Measurements from ENCODE around the gene SMURF1. TPM values are rescaled to one million over a fixed set of nuclear protein-coding genes. Genes with fewer than 3 reads are reported as not detected.

Gene SMURF1
- total RNA-seq, 2 donors from 2014 or later = 16.9 to 31.3 TPM

GRCh38 chr7:99029466-99030435 is 114.2 kb downstream of the SMURF1 start:
- no peak for TF ChIP-seq CTCF (IDR thresholded peaks at IDR 0.05)
- no peak for TF ChIP-seq POLR2A (IDR thresholded peaks at IDR 0.05)
- 75 to 89% methylated on average over 9 of the region's 9 CpGs for WGBS, 2 donors

GRCh38 chr7:99028261-99028973 is 115.5 kb downstream of the SMURF1 start:
- H3K9me3 ChIP-seq = peaks cover 0 to 6% (median 0%) of the 10 kb centered on the region in 3 donors
- DNase-seq = no peak
- no peak for ATAC-seq
- TF ChIP-seq POLR2A (IDR thresholded peaks at IDR 0.05) = no peak
- TF ChIP-seq CTCF (IDR thresholded peaks at IDR 0.05) = no peak
- intact Hi-C loops (cut with DNase I) = no loop called here
- H3K27ac ChIP-seq = no peak overlapping the region
- no peaks in the 10 kb centered on the region for H3K27me3 ChIP-seq
- no peak overlapping the region for H3K4me3 ChIP-seq
- H3K4me1 ChIP-seq = no peaks in the 10 kb centered on the region
- WGBS, 2 donors = 90 to 95% methylated on average over 23 to 27 of the region's 27 CpGs
- H3K36me3 ChIP-seq (replicated peaks in 1 of 2; ENCODE audit: insufficient read depth in 1 of 2, low read depth in 2 of 2) = peaks cover 16 to 20% of the 10 kb centered on the region in 2 donors

More at GRCh38 chr7:99029466-99030435, 114.2 kb downstream of the SMURF1 start:
- ATAC-seq (no peak), DNase-seq (no peak)
- Histone ChIP-seq H3K27ac (peak overlapping the region in 1 of 4 donors; percentile 51), H3K36me3 (replicated peaks in 1 of 2; ENCODE audit: insufficient read depth in 1 of 2, low read depth in 2 of 2) (peaks cover 16 to 28% of the 10 kb centered on the region in 2 donors), H3K4me1 (no peaks in the 10 kb centered on the region), H3K27me3 (no peaks in the 10 kb centered on the region), H3K9me3 (peaks cover 0 to 6% (median 0%) of the 10 kb centered on the region in 3 donors), H3K4me3 (no peak overlapping the region)
- intact Hi-C loops (cut with DNase I) = no loop called here

GRCh38 chr7:99027841-99028240 is 116.1 kb downstream of the SMURF1 start:
- no peak for ATAC-seq
- peaks cover 0 to 6% (median 0%) of the 10 kb centered on the region in 3 donors for H3K9me3 ChIP-seq
- H3K36me3 ChIP-seq (replicated peaks in 1 of 2; ENCODE audit: insufficient read depth in 1 of 2, low read depth in 2 of 2) = peaks cover 16 to 19% of the 10 kb centered on the region in 2 donors
- no peaks in the 10 kb centered on the region for H3K27me3 ChIP-seq
- H3K27ac ChIP-seq = no peak overlapping the region
- no peaks in the 10 kb centered on the region for H3K4me1 ChIP-seq
- no peak overlapping the region for H3K4me3 ChIP-seq
- TF ChIP-seq CTCF (IDR thresholded peaks at IDR 0.05) (no peak), POLR2A (IDR thresholded peaks at IDR 0.05) (no peak)
- 93 to 96% methylated on average over 18 to 20 of the region's 20 CpGs for WGBS, 2 donors
- intact Hi-C loops (cut with DNase I) = no loop called here
- no peak for DNase-seq

- Histone ChIP-seq H3K4me3 (no peak overlapping the region), H3K27me3 (no peaks in the 10 kb centered on the region), H3K27ac (no peak overlapping the region), H3K36me3 (replicated peaks in 1 of 2; ENCODE audit: insufficient read depth in 1 of 2, low read depth in 2 of 2) (peaks cover 15 to 16% of the 10 kb centered on the region in 2 donors), H3K4me1 (peaks cover 1% of the 10 kb centered on the region), H3K9me3 (peaks cover 0 to 6% (median 0%) of the 10 kb centered on the region in 3 donors)
- ATAC-seq (no peak), DNase-seq (no peak)
- intact Hi-C loops (cut with DNase I) = no loop called here
- WGBS, 2 donors = 75 to 90% methylated on average over 3 of the region's 3 CpGs
- TF ChIP-seq CTCF (IDR thresholded peaks at IDR 0.05) (no peak), POLR2A (IDR thresholded peaks at IDR 0.05) (no peak)
These were observed 116.7 kb downstream of the SMURF1 start for GRCh38 chr7:99027241-99027640.

Data from body of pancreas (tissue), 4 donors.